CD14-positive monocyte (primary cell): ENCODE results near the gene NUTM2D. TPM values are rescaled to one million over a fixed set of nuclear protein-coding genes. Genes with fewer than 3 reads are reported as not detected.
"Not testable (repeated sequence)": the region's sequence is repeated elsewhere in the genome, so short reads cannot be mapped to it uniquely, and the experiment has no call there.

Experiments used
- DNase-seq, 3 donors: peaks; one replicate each; pipeline ENCODE4 v3.0.0-alpha.2; 2011 to 2022
- H2AFZ ChIP-seq: 2 replicates; pipeline ENCODE4 v1.6.0; 2012; ENCODE audit warnings: mild to moderate bottlenecking, low read depth, low read length, inconsistent platforms; ENCODE audit not compliant: insufficient read depth, poor library complexity, severe bottlenecking
- H3K27ac ChIP-seq, 2 donors: 1 replicate in 1 of 2; 2 replicates in 1 of 2; pipeline ENCODE4 v1.5.1; 2012 to 2013; ENCODE audit warnings: low read length in 2 of 2, control low read depth in 1 of 2, inconsistent platforms in 1 of 2, low read depth in 1 of 2, mild to moderate bottlenecking in 1 of 2
- H3K27me3 ChIP-seq, 2 donors: one replicate each; pipeline versions ENCODE4 v1.6.0 to v1.6.1; 2011 to 2013; ENCODE audit warnings: low read length in 2 of 2; ENCODE audit not compliant: control insufficient read depth in 2 of 2, insufficient read depth in 2 of 2
- H3K36me3 ChIP-seq, 2 donors: replicated peaks in 1 of 2; 1 replicate in 1 of 2; 2 replicates in 1 of 2; pipeline versions ENCODE4 v1.5.1 to v1.6.1; 2012 to 2013; ENCODE audit warnings: low read length in 2 of 2, control low read depth in 1 of 2, inconsistent platforms in 1 of 2, mild to moderate bottlenecking in 1 of 2; ENCODE audit not compliant: insufficient read depth in 2 of 2, control insufficient read depth in 1 of 2
- H3K4me1 ChIP-seq, 2 donors: 1 replicate in 1 of 2; 2 replicates in 1 of 2; pipeline versions ENCODE4 v1.5.1 to v1.6.1; 2012 to 2013; ENCODE audit warnings: low read length in 2 of 2, control low read depth in 1 of 2, inconsistent platforms in 1 of 2, mild to moderate bottlenecking in 1 of 2, moderate library complexity in 1 of 2; ENCODE audit not compliant: insufficient read depth in 2 of 2, control insufficient read depth in 1 of 2
- H3K4me2 ChIP-seq: replicated peaks from 2 replicates; pipeline ENCODE3; 2012; ENCODE audit warnings: low read length, moderate library complexity, mild to moderate bottlenecking; ENCODE audit not compliant: poor library complexity, severe bottlenecking; ENCODE audit errors: extremely low read depth
- H3K4me3 ChIP-seq, 3 experiments: fragments of 200-600 bp in 1 of 3; sonication (generic) in 1 of 3; replicated peaks in 1 of 3; 1 replicate in 2 of 3; 2 replicates in 1 of 3; pipeline ENCODE4 v1.5.1; 2011 to 2013; ENCODE audit warnings: low read length in 3 of 3, mild to moderate bottlenecking in 3 of 3, control low read depth in 2 of 3, low read depth in 2 of 3, inconsistent platforms in 1 of 3, moderate library complexity in 1 of 3
- H3K79me2 ChIP-seq: 2 replicates; pipeline ENCODE4 v1.6.0; 2012; ENCODE audit warnings: mild to moderate bottlenecking, control low read depth, inconsistent platforms, low read length, moderate library complexity; ENCODE audit not compliant: insufficient read depth
- H3K9ac ChIP-seq: 2 replicates; pipeline ENCODE4 v1.6.0; 2017; ENCODE audit warnings: low read length, mild to moderate bottlenecking; ENCODE audit not compliant: insufficient read depth, poor library complexity, severe bottlenecking
- H3K9me3 ChIP-seq, 2 donors: replicated peaks in 1 of 2; 1 replicate in 1 of 2; 2 replicates in 1 of 2; pipeline versions ENCODE4 v1.5.1 to v1.6.1; 2012 to 2013; ENCODE audit warnings: low read length in 2 of 2, control low read depth in 1 of 2; ENCODE audit not compliant: control insufficient read depth in 1 of 2, insufficient read depth in 1 of 2
- H4K20me1 ChIP-seq: 2 replicates; pipeline ENCODE4 v1.6.0; 2012; ENCODE audit warnings: mild to moderate bottlenecking, low read length, control low read depth, moderate library complexity; ENCODE audit not compliant: insufficient read depth
- H3K27ac Mint-ChIP-seq, 7 donors: one replicate each; pipeline ENCODE4 v1.8.0; 2020; ENCODE audit warnings: mild to moderate bottlenecking in 7 of 7, mixed read lengths in 7 of 7, moderate library complexity in 6 of 7, inconsistent platforms in 2 of 7
- H3K27me3 Mint-ChIP-seq, 3 donors: one replicate each; pipeline ENCODE4 v1.8.0; 2021 to 2022; ENCODE audit warnings: low read depth in 3 of 3, mild to moderate bottlenecking in 3 of 3, mixed read lengths in 3 of 3, moderate library complexity in 3 of 3, inconsistent platforms in 1 of 3
- H3K36me3 Mint-ChIP-seq, 2 donors: one replicate each; pipeline ENCODE4 v1.8.0; 2020; ENCODE audit warnings: mixed read lengths in 2 of 2, inconsistent platforms in 1 of 2, mild to moderate bottlenecking in 1 of 2
- H3K4me1 Mint-ChIP-seq: one replicate; pipeline ENCODE4 v1.8.0; 2020; ENCODE audit warnings: mild to moderate bottlenecking, mixed read lengths
- H3K4me3 Mint-ChIP-seq, 2 donors: one replicate each; pipeline ENCODE4 v1.8.0; 2020; ENCODE audit warnings: mild to moderate bottlenecking in 2 of 2, mixed read lengths in 2 of 2, moderate library complexity in 1 of 2
- H3K9me3 Mint-ChIP-seq, 7 donors: one replicate each; pipeline ENCODE4 v1.8.0; 2020 to 2022; ENCODE audit warnings: mixed read lengths in 7 of 7, mild to moderate bottlenecking in 6 of 7, moderate library complexity in 6 of 7, inconsistent platforms in 2 of 7
- CTCF ChIP-seq: fragments of 200-600 bp; IDR thresholded peaks from one replicate; pipeline ENCODE4 v1.8.0; 2022; ENCODE audit warnings: antibody characterized with exemption, mild to moderate bottlenecking
- WGBS: methylation state at CpG from one replicate; pipeline ENCODE4 v1.1.5; 2013; ENCODE audit warnings: missing lambda C conversion rate; ENCODE audit not compliant: insufficient coverage; 5-methylcytosine and 5-hydroxymethylcytosine counted together
- intact Hi-C, 2 donors: fragments of 100-400 bp; cut with micrococcal nuclease; formaldehyde crosslinking; loops; one replicate each; pipeline versions ENCODE4 v1.15.0 to v1.15.1; 2023
- polyA plus RNA-seq, 3 donors: library from polyadenylated mRNA; depleted of rRNA in 1 of 3; unstranded in 2 of 3; stranded (reverse) in 1 of 3; fragments of 300-500 nt in 2 of 3; fragments of >200 nt in 1 of 3; fragmentation: Illumina TruSeq in 2 of 3; gene quantifications; 1 replicate in 2 of 3; 2 replicates in 1 of 3; pipeline ENCODE4 v1.2.3, GENCODE V29; 2012 to 2021

NUTM2D gene
- polyA plus RNA-seq, 3 donors = 0.03 to 3.3 TPM; not detected in 1

GRCh38 chr10:87342711-87343258 is 14.8 kb upstream of the NUTM2D start:
- peak; percentile 27 for TF ChIP-seq CTCF
- H3K27me3 ChIP-seq, H3K4me2 ChIP-seq, H3K9me3 ChIP-seq, H3K9me3 Mint-ChIP-seq, H3K36me3 ChIP-seq, H3K27me3 Mint-ChIP-seq, H3K36me3 Mint-ChIP-seq, intact Hi-C loops, H3K4me1 ChIP-seq, H4K20me1 ChIP-seq: not testable (repeated sequence)
- Histone ChIP-seq H2AFZ (peak overlapping the region; percentile 50), H3K9ac (peak overlapping the region; percentile 54), H3K27ac (peak overlapping the region; percentile 51 to 68), H3K79me2 (peaks cover 20% of the 10 kb centered on the region), H3K4me3 (peak overlapping the region; percentile 47 to 81 (median 72))
- DNase-seq = peak; percentile 45 to 62 (median 61)
- Mint-ChIP-seq H3K27ac (peak overlapping the region; percentile 83 to 96 (median 89)), H3K4me3 (peak overlapping the region; percentile 78 to 81), H3K4me1 (peaks cover 19% of the 10 kb centered on the region)
- 0% methylated on average over 34 of the region's 65 CpGs for WGBS

DNA sequence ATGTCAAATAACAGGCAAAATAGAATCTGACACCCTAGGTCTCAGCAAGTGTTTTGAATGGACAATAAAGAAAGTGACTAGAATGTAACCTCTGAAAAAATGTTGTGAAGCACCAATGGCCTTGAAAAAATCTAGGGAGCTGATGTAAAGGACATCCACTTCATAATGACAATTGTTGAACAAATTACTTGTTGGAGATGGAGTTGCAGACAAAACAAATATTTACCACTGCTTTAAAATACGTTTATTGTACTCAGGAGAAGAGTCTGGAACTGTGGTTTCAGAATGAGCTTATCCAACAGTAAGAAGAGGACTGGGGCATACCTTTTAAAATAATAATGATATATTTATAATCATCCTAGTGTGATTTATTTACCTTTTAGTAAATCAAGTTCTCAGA is 11.8 kb upstream of the NUTM2D start:
- H3K4me3 ChIP-seq, H3K4me2 ChIP-seq, H2AFZ ChIP-seq, H3K9me3 ChIP-seq, H3K36me3 Mint-ChIP-seq, DNase-seq, H3K4me1 Mint-ChIP-seq, H3K27me3 Mint-ChIP-seq, H3K36me3 ChIP-seq, H3K9me3 Mint-ChIP-seq, intact Hi-C loops, H3K4me3 Mint-ChIP-seq, H3K9ac ChIP-seq, H3K79me2 ChIP-seq, H3K27me3 ChIP-seq, H3K27ac ChIP-seq, H4K20me1 ChIP-seq, H3K27ac Mint-ChIP-seq, H3K4me1 ChIP-seq: not testable (repeated sequence)
- WGBS = no CpG with 5 or more reads among the region's 1 CpG

- H3K36me3 Mint-ChIP-seq, H3K4me2 ChIP-seq, H3K4me3 Mint-ChIP-seq, H3K4me1 Mint-ChIP-seq, H3K79me2 ChIP-seq, H3K27me3 Mint-ChIP-seq, H3K9me3 Mint-ChIP-seq, H3K36me3 ChIP-seq, H2AFZ ChIP-seq, H3K9ac ChIP-seq, H3K4me1 ChIP-seq, H3K27ac Mint-ChIP-seq, H3K9me3 ChIP-seq, DNase-seq, intact Hi-C loops, H3K27me3 ChIP-seq, H3K27ac ChIP-seq, H3K4me3 ChIP-seq, H4K20me1 ChIP-seq: not testable (repeated sequence)
- no CpG with 5 or more reads among the region's 2 CpGs for WGBS
These were observed 7.4 kb upstream of the NUTM2D start for GRCh38 chr10:87350161-87350560.

DNA sequence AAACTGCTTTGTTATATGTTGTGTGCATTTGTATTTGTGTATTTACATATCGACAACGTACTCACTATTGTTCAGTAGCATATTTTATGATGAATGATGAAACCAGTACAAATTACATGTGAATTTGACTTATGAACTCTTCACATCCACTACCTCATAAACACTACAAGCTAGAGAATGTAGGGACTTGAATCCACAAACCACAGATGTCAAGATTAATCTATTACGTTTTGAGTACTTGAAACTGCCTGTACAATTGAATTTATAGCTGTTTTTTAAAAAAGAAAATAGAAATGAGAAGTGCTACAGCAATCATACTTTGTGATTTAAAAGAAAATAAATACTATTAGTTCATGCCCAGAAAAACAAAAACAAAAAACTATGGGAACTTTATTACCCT is 4.7 kb upstream of the NUTM2D start:
- H3K9ac ChIP-seq, H3K4me1 Mint-ChIP-seq, intact Hi-C loops, H3K79me2 ChIP-seq, H3K36me3 Mint-ChIP-seq, H3K4me1 ChIP-seq, H4K20me1 ChIP-seq, H2AFZ ChIP-seq, H3K9me3 Mint-ChIP-seq, H3K27ac ChIP-seq, H3K4me3 Mint-ChIP-seq, DNase-seq, H3K27ac Mint-ChIP-seq, H3K4me2 ChIP-seq, H3K27me3 ChIP-seq, H3K9me3 ChIP-seq, H3K4me3 ChIP-seq, H3K27me3 Mint-ChIP-seq, H3K36me3 ChIP-seq: not testable (repeated sequence)
- no CpG with 5 or more reads among the region's 3 CpGs for WGBS
